IMR-90 (cell line): ENCODE measurements around the gene TUBB4A. TPM values are rescaled to one million over a fixed set of nuclear protein-coding genes. Genes with fewer than 3 reads are reported as not detected.

Experiments used
- ATAC-seq: fragments of 200-7000 bp; cut with Tn5 transposase; 2 replicates; pipeline ENCODE4 v1.9.1; 2020; ENCODE audit warnings: low read depth, mild to moderate bottlenecking, moderate library complexity
- BruUV-seq: library from RNA; stranded (reverse); fragments of 400-500 nt; replicated peaks from 2 replicates; lab custom pipeline; 2021; lab: Mats Ljungman, UMichigan
- CTCF ChIA-PET: fragments of 300-600 bp; formaldehyde crosslinking; extraction: SDS; loops from one replicate; lab custom pipeline; 2021; ENCODE audit warnings: antibody characterized with exemption; lab: Yijun Ruan, JAX
- POLR2A ChIA-PET: fragments of 300-600 bp; sonication (Branson Sonifier 250); formaldehyde crosslinking; loops from one replicate; lab custom pipeline; 2022; ENCODE audit warnings: antibody characterized with exemption; ENCODE audit not compliant: unreplicated experiment; lab: Charles Lee
- DNase-seq: peaks from one replicate; pipeline ENCODE4 v3.0.0; 2013
- H2AFZ ChIP-seq: replicated peaks from 2 replicates; pipeline ENCODE3; 2013; ENCODE audit warnings: low read length, mild to moderate bottlenecking; ENCODE audit not compliant: poor library complexity
- H2AK5ac ChIP-seq: 2 replicates; pipeline ENCODE4 v1.6.1; 2013; ENCODE audit warnings: low read depth, low read length, inconsistent platforms
- H2AK9ac ChIP-seq: replicated peaks from 2 replicates; pipeline ENCODE3; 2013; ENCODE audit warnings: mild to moderate bottlenecking, low read depth, low read length, moderate library complexity; ENCODE audit not compliant: poor library complexity
- H2BK120ac ChIP-seq: 2 replicates; pipeline ENCODE4 v1.6.1; 2013; ENCODE audit warnings: low read depth, low read length, inconsistent platforms
- H2BK15ac ChIP-seq: 3 replicates; pipeline ENCODE4 v1.6.1; 2013; ENCODE audit warnings: low read depth, low read length, inconsistent platforms
- H2BK20ac ChIP-seq: 2 replicates; pipeline ENCODE4 v1.6.1; 2013; ENCODE audit warnings: low read depth, mild to moderate bottlenecking, inconsistent platforms, low read length, moderate library complexity
- H2BK5ac ChIP-seq: 2 replicates; pipeline ENCODE4 v1.6.1; 2013; ENCODE audit warnings: mild to moderate bottlenecking, low read depth, low read length, inconsistent platforms; ENCODE audit not compliant: poor library complexity, severe bottlenecking
- H3K14ac ChIP-seq: replicated peaks from 2 replicates; pipeline ENCODE4 v1.6.1; 2013; ENCODE audit warnings: low read depth, low read length, inconsistent platforms
- H3K18ac ChIP-seq: 2 replicates; pipeline ENCODE4 v1.6.1; 2013; ENCODE audit warnings: low read depth, low read length, control low read depth
- H3K23ac ChIP-seq: 2 replicates; pipeline ENCODE4 v1.6.1; 2013; ENCODE audit warnings: low read depth, low read length, inconsistent platforms
- H3K27ac ChIP-seq: 2 replicates; pipeline ENCODE4 v1.5.1; 2013; ENCODE audit warnings: mild to moderate bottlenecking, control low read depth, low read length; ENCODE audit not compliant: insufficient read depth
- H3K27me3 ChIP-seq: 2 replicates; pipeline ENCODE4 v1.6.1; 2013; ENCODE audit warnings: low read length; ENCODE audit not compliant: control insufficient read depth, insufficient read depth
- H3K36me3 ChIP-seq: 2 replicates; pipeline ENCODE4 v1.6.1; 2013; ENCODE audit warnings: low read length, mixed read lengths; ENCODE audit not compliant: control insufficient read depth, insufficient read depth
- H3K4ac ChIP-seq: 2 replicates; pipeline ENCODE4 v1.6.1; 2013; ENCODE audit warnings: low read depth, low read length, inconsistent platforms
- H3K4me1 ChIP-seq: 2 replicates; pipeline ENCODE4 v1.6.1; 2013; ENCODE audit warnings: low read length, mixed read lengths; ENCODE audit not compliant: control insufficient read depth, insufficient read depth
- H3K4me2 ChIP-seq: 2 replicates; pipeline ENCODE4 v1.6.1; 2013; ENCODE audit warnings: low read depth, mild to moderate bottlenecking, control low read depth, low read length, moderate library complexity
- H3K4me3 ChIP-seq: 2 replicates; pipeline ENCODE4 v1.5.1; 2013; ENCODE audit warnings: low read depth, mild to moderate bottlenecking, control low read depth, low read length, moderate library complexity; ENCODE audit not compliant: insufficient read depth
- H3K56ac ChIP-seq: 2 replicates; pipeline ENCODE4 v1.6.1; 2013; ENCODE audit warnings: low read length, inconsistent platforms; ENCODE audit not compliant: insufficient read depth; ENCODE audit errors: extremely low read depth
- H3K79me1 ChIP-seq, 2 experiments: 2 replicates each; pipeline ENCODE4 v1.6.1; 2013; ENCODE audit warnings: low read length in 2 of 2, inconsistent platforms in 1 of 2, low read depth in 1 of 2
- H3K9ac ChIP-seq: 2 replicates; pipeline ENCODE4 v1.6.1; 2013; ENCODE audit warnings: low read depth, low read length, control low read depth
- H3K9me1 ChIP-seq: 2 replicates; pipeline ENCODE4 v1.6.1; 2013; ENCODE audit warnings: low read length, inconsistent platforms; ENCODE audit not compliant: insufficient read depth
- H3K9me3 ChIP-seq: 2 replicates; pipeline ENCODE4 v1.6.1; 2013; ENCODE audit warnings: low read length; ENCODE audit not compliant: control insufficient read depth, insufficient read depth
- H4K20me1 ChIP-seq: 2 replicates; pipeline ENCODE4 v1.6.1; 2013; ENCODE audit warnings: low read length, inconsistent platforms; ENCODE audit not compliant: insufficient read depth
- H4K5ac ChIP-seq: 2 replicates; pipeline ENCODE4 v1.6.1; 2013; ENCODE audit warnings: mild to moderate bottlenecking, low read depth, low read length, control low read depth
- H4K8ac ChIP-seq, 2 experiments: 2 replicates each; pipeline ENCODE4 v1.6.1; 2013; ENCODE audit warnings: low read depth in 2 of 2, low read length in 2 of 2, control low read depth in 1 of 2, inconsistent platforms in 1 of 2
- H4K91ac ChIP-seq: 2 replicates; pipeline ENCODE4 v1.6.1; 2013; ENCODE audit warnings: low read depth, low read length, inconsistent platforms; ENCODE audit not compliant: insufficient read depth
- CHD1 ChIP-seq: IDR thresholded peaks from 2 replicates; pipeline ENCODE4 v1.6.1; 2012; ENCODE audit warnings: low read depth, low read length, improper control_type of control experiment
- CTCF ChIP-seq: conservative IDR thresholded peaks from 2 replicates; pipeline ENCODE4 v1.5.1; 2012; ENCODE audit warnings: mild to moderate bottlenecking, low read depth, low read length, improper control_type of control experiment
- ELK1 ChIP-seq: fragments of 150-350 bp; IDR thresholded peaks from 2 replicates; pipeline ENCODE4 v1.6.1; 2016; ENCODE audit warnings: low read depth, mild to moderate bottlenecking, low read length, moderate library complexity, borderline replicate concordance
- FOS ChIP-seq: fragments of 150-350 bp; IDR thresholded peaks from 2 replicates; pipeline ENCODE4 v1.6.1; 2016; ENCODE audit warnings: low read depth, low read length
- MXI1 ChIP-seq: IDR thresholded peaks from 2 replicates; pipeline ENCODE4 v1.6.1; 2012; ENCODE audit warnings: low read depth, mild to moderate bottlenecking, low read length, moderate library complexity, borderline replicate concordance
- NFE2L2 ChIP-seq: fragments of 150-350 bp; IDR thresholded peaks from 2 replicates; pipeline ENCODE4 v1.6.1; 2016; ENCODE audit warnings: low read depth, mild to moderate bottlenecking, low read length
- POLR2A ChIP-seq: IDR thresholded peaks from 2 replicates; pipeline ENCODE4 v1.6.1; 2012; ENCODE audit warnings: mild to moderate bottlenecking, low read depth, low read length
- RCOR1 ChIP-seq: IDR thresholded peaks from 2 replicates; pipeline ENCODE4 v1.6.1; 2012; ENCODE audit warnings: mild to moderate bottlenecking, low read length, improper control_type of control experiment; ENCODE audit not compliant: insufficient replicate concordance
- USF2 ChIP-seq: fragments of 150-350 bp; IDR thresholded peaks from 2 replicates; pipeline ENCODE4 v1.6.1; 2017; ENCODE audit warnings: mild to moderate bottlenecking, antibody characterized with exemption, low read length, low read depth
- WGBS, 2 experiments: methylation state at CpG; one replicate each; pipeline versions ENCODE4 v1.1.5 to v1.1.7; 2013; ENCODE audit warnings: missing lambda C conversion rate in 2 of 2; ENCODE audit not compliant: insufficient read length in 1 of 2; ENCODE audit errors: extremely low coverage in 2 of 2; 5-methylcytosine and 5-hydroxymethylcytosine counted together
- dilution Hi-C: fragments of 300-500 bp; cut with HindIII; formaldehyde crosslinking; loops from one replicate; pipeline ENCODE4 v1.14.3; 2018; ENCODE audit warnings: low sequenced_read_pairs; ENCODE audit not compliant: unreplicated experiment
- in situ Hi-C: fragments of 300-500 bp; cut with MboI; formaldehyde crosslinking; loops from 3 replicates; pipeline ENCODE4 v1.14.3; 2019; ENCODE audit warnings: low sequenced_read_pairs, inconsistent platforms, mixed read lengths
- intact Hi-C: fragments of 100-400 bp; cut with micrococcal nuclease; formaldehyde crosslinking; loops from 2 replicates; pipeline ENCODE4 v1.10.0; 2022
- polyA plus RNA-seq, 3 experiments: library from polyadenylated mRNA; depleted of rRNA; stranded (reverse); fragments of >200 nt; gene quantifications; 2 replicates each; pipeline ENCODE4 v1.2.3, GENCODE V29; 2012; ENCODE audit warnings: low replicate concordance in 1 of 3
- total RNA-seq: library from RNA; depleted of rRNA; stranded (reverse); fragments of >200 nt; gene quantifications from 2 replicates; pipeline ENCODE4 v1.2.3, GENCODE V29; 2012

Gene TUBB4A
- total and polyA plus RNA-seq, 2 of the 4 experiments (the other 2 are of a cell fraction), result not detected

GRCh38 chr19:6453951-6454565 is 48.1 kb downstream of the TUBB4A start:
- peaks cover 0 to 3% of the 10 kb centered on the region in 2 experiments; a peak in 1 of 4 replicates for H3K79me1 ChIP-seq
- 80% methylated on average over 4 of the region's 11 CpGs; no CpG with 5 or more reads in 1 of the 2 experiments for WGBS, 2 experiments
- peaks cover 16% of the 10 kb centered on the region for H3K36me3 ChIP-seq
- H3K4me2 ChIP-seq, result no peak overlapping the region
- no peaks in the 10 kb centered on the region for H4K20me1 ChIP-seq
- H2AK5ac ChIP-seq, result no peak overlapping the region
- H3K23ac ChIP-seq, result no peak overlapping the region
- in situ Hi-C loops (no loop called here), intact Hi-C loops (loop anchor here (10.0 kb wide), 1 partner anchor 659 kb away; the partner anchor contains the start of gene DUS3L), dilution Hi-C loops (no loop called here)
- H4K5ac ChIP-seq, result no peak overlapping the region
- no peak overlapping the region for H3K9ac ChIP-seq
- H2BK20ac ChIP-seq, result no peak overlapping the region
- DNase-seq (no peak), ATAC-seq (no peak)
- no peak overlapping the region for H2AK9ac ChIP-seq
- POLR2A ChIA-PET, result interaction anchor here (0.6 to 1.1 kb wide), 2 partner anchors 9 to 21 kb away, joined by 3 to 7 read pairs; no protein-coding TSS in a partner anchor
- no peak overlapping the region for H2AFZ ChIP-seq
- no peak overlapping the region for H2BK15ac ChIP-seq
- no peak overlapping the region for H2BK120ac ChIP-seq
- H4K91ac ChIP-seq, result no peak overlapping the region
- no peak overlapping the region for H3K27ac ChIP-seq
- no peak overlapping the region for H3K56ac ChIP-seq
- peaks cover 3% of the 10 kb centered on the region; the same call in 1 of the 2 replicates for H3K4me1 ChIP-seq
- TF ChIP-seq USF2 (no peak), ELK1 (no peak), NFE2L2 (no peak), RCOR1 (no peak), POLR2A (no peak), MXI1 (no peak), CTCF (no peak), FOS (no peak), CHD1 (no peak)
- H3K4me3 ChIP-seq, result no peak overlapping the region
- no peak overlapping the region for H3K14ac ChIP-seq
- H3K18ac ChIP-seq, result no peak overlapping the region
- no peak overlapping the region for H4K8ac ChIP-seq
- CTCF ChIA-PET, result no interaction called here
- peaks cover 10% of the 10 kb centered on the region; the same call in 1 of the 2 replicates for H3K9me3 ChIP-seq
- no TSS peak for BruUV-seq
- no peaks in the 10 kb centered on the region for H3K27me3 ChIP-seq
- no peak overlapping the region for H3K4ac ChIP-seq
- H3K9me1 ChIP-seq, result no peaks in the 10 kb centered on the region
- no peak overlapping the region for H2BK5ac ChIP-seq
